SKM-1 (cell line): Measurements from ENCODE around the gene GMPR.

Experiments used
- DNase-seq: peaks from one replicate; lab custom pipeline; 2025; ENCODE audit not compliant: unreplicated experiment; lab: John Stamatoyannopoulos, UW

The GMPR gene

GRCh38 chr6:16270178-16270794 lies 31.9 kb downstream of the GMPR start:
- no peak for DNase-seq

GRCh38 chr6:16271428-16271827 lies 33.0 kb downstream of the GMPR start:
- no peak for DNase-seq

- DNase-seq: no peak
These were observed 33.8 kb downstream of the GMPR start for GRCh38 chr6:16272201-16272600.

GRCh38 chr6:16273256-16273655 lies 34.9 kb downstream of the GMPR start:
- no peak for DNase-seq

GRCh38 chr6:16274483-16274882 lies 36.1 kb downstream of the GMPR start:
- DNase-seq: no peak

GRCh38 chr6:16274885-16275589 lies 36.6 kb downstream of the GMPR start:
- DNase-seq: no peak

- DNase-seq: peak; percentile 5
These were observed 39.0 kb downstream of the GMPR start for GRCh38 chr6:16277101-16277981.

GRCh38 chr6:16278048-16278724 lies 39.8 kb downstream of the GMPR start:
- no peak for DNase-seq

- no peak for DNase-seq
These were observed 40.4 kb downstream of the GMPR start for GRCh38 chr6:16278750-16279149.

- DNase-seq: no peak
These were observed 40.9 kb downstream of the GMPR start for GRCh38 chr6:16279243-16279642.

- no peak for DNase-seq
These were observed 44.0 kb downstream of the GMPR start for GRCh38 chr6:16282370-16282769.

- DNase-seq: no peak
These were observed 46.1 kb downstream of the GMPR start for GRCh38 chr6:16284472-16284871.

GRCh38 chr6:16285467-16286150 lies 47.2 kb downstream of the GMPR start:
- no peak for DNase-seq

GRCh38 chr6:16286151-16286522 lies 47.8 kb downstream of the GMPR start:
- peak; percentile 32 for DNase-seq

GRCh38 chr6:16288163-16288562 lies 49.8 kb downstream of the GMPR start:
- no peak for DNase-seq

GRCh38 chr6:16291739-16292138 lies 53.4 kb downstream of the GMPR start:
- DNase-seq: no peak

- no peak for DNase-seq
These were observed 54.0 kb downstream of the GMPR start for GRCh38 chr6:16292432-16292831.

GRCh38 chr6:16292942-16293341 lies 54.6 kb downstream of the GMPR start:
- DNase-seq: no peak

- no peak for DNase-seq
These were observed 56.0 kb downstream of the GMPR start for GRCh38 chr6:16294371-16294770.

- no peak for DNase-seq
These were observed 56.7 kb downstream of the GMPR start for GRCh38 chr6:16295060-16295459.

- no peak for DNase-seq
These were observed 57.1 kb downstream of the GMPR start for GRCh38 chr6:16295471-16295870.
